H9 (cell line): ENCODE data around the gene SPTBN4. TPM values are rescaled to one million over a fixed set of nuclear protein-coding genes. Genes with fewer than 3 reads are reported as not detected.

Source experiments
- DNase-seq: peaks from one replicate; pipeline ENCODE4 v3.0.0-alpha.2; 2017
- H2AFZ ChIP-seq: one replicate; pipeline ENCODE4 v1.6.1; 2013; ENCODE audit warnings: mild to moderate bottlenecking, low read length, control low read depth, moderate library complexity
- H2AK5ac ChIP-seq: 2 replicates; pipeline ENCODE4 v1.6.1; 2013; ENCODE audit warnings: low read length, control low read depth, mixed read lengths; ENCODE audit not compliant: insufficient read length
- H2BK120ac ChIP-seq: one replicate; pipeline ENCODE4 v1.6.1; 2013; ENCODE audit warnings: low read depth, mild to moderate bottlenecking, low read length, control low read depth, inconsistent platforms; ENCODE audit not compliant: poor library complexity, severe bottlenecking
- H2BK12ac ChIP-seq: 2 replicates; pipeline ENCODE4 v1.6.1; 2013; ENCODE audit warnings: low read length, control low read depth, mixed read lengths, low read depth; ENCODE audit not compliant: insufficient read length
- H2BK15ac ChIP-seq: 2 replicates; pipeline ENCODE4 v1.6.1; 2013; ENCODE audit warnings: low read depth, low read length, control low read depth
- H2BK20ac ChIP-seq: one replicate; pipeline ENCODE4 v1.6.1; 2013; ENCODE audit warnings: low read depth, mild to moderate bottlenecking, low read length, control low read depth, inconsistent platforms; ENCODE audit not compliant: poor library complexity, severe bottlenecking
- H2BK5ac ChIP-seq: 2 replicates; pipeline ENCODE4 v1.6.1; 2013; ENCODE audit warnings: low read length, control low read depth, mixed read lengths; ENCODE audit not compliant: insufficient read length
- H3K14ac ChIP-seq: 2 replicates; pipeline ENCODE4 v1.6.1; 2013; ENCODE audit warnings: low read length, control low read depth; ENCODE audit not compliant: insufficient read depth
- H3K18ac ChIP-seq: 2 replicates; pipeline ENCODE4 v1.6.1; 2013; ENCODE audit warnings: low read depth, mild to moderate bottlenecking, mixed read lengths, low read length, control low read depth; ENCODE audit not compliant: insufficient read length
- H3K23ac ChIP-seq: 2 replicates; pipeline ENCODE4 v1.6.1; 2013; ENCODE audit warnings: low read length, control low read depth, mixed read lengths, low read depth; ENCODE audit not compliant: insufficient read length
- H3K23me2 ChIP-seq: 2 replicates; pipeline ENCODE4 v1.6.1; 2013; ENCODE audit warnings: low read depth, mild to moderate bottlenecking, mixed read lengths, low read length, control low read depth; ENCODE audit not compliant: insufficient read length, poor library complexity, severe bottlenecking
- H3K27ac ChIP-seq: 2 replicates; pipeline ENCODE4 v1.5.1; 2013; ENCODE audit warnings: low read length, control low read depth, mixed read lengths, low read depth; ENCODE audit not compliant: insufficient read length
- H3K27me3 ChIP-seq: 2 replicates; pipeline ENCODE4 v1.6.1; 2013; ENCODE audit warnings: low read length, control low read depth, inconsistent platforms; ENCODE audit not compliant: insufficient read depth
- H3K4ac ChIP-seq: 2 replicates; pipeline ENCODE4 v1.6.1; 2013; ENCODE audit warnings: low read depth, mild to moderate bottlenecking, control low read depth, inconsistent platforms, low read length, moderate library complexity
- H3K4me1 ChIP-seq: 2 replicates; pipeline ENCODE4 v1.6.1; 2013; ENCODE audit warnings: low read length, control low read depth, inconsistent platforms; ENCODE audit not compliant: insufficient read depth
- H3K4me2 ChIP-seq: 2 replicates; pipeline ENCODE4 v1.6.1; 2013; ENCODE audit warnings: low read length, control low read depth, mixed read lengths; ENCODE audit not compliant: insufficient read length, insufficient read depth
- H3K56ac ChIP-seq: 2 replicates; pipeline ENCODE4 v1.6.1; 2013; ENCODE audit warnings: low read depth, mild to moderate bottlenecking, mixed read lengths, low read length, control low read depth; ENCODE audit not compliant: insufficient read length
- H3K79me1 ChIP-seq: 2 replicates; pipeline ENCODE4 v1.6.1; 2013; ENCODE audit warnings: low read depth, mild to moderate bottlenecking, moderate library complexity, low read length, control low read depth, inconsistent platforms; ENCODE audit not compliant: insufficient read depth, poor library complexity, severe bottlenecking
- H3K79me2 ChIP-seq: 2 replicates; pipeline ENCODE4 v1.6.1; 2013; ENCODE audit warnings: low read length, control low read depth, inconsistent platforms; ENCODE audit not compliant: insufficient read depth
- H3K9ac ChIP-seq: 2 replicates; pipeline ENCODE4 v1.6.1; 2013; ENCODE audit warnings: low read length, control low read depth, mixed read lengths; ENCODE audit not compliant: insufficient read length; ENCODE audit errors: extremely low read depth
- H3K9me3 ChIP-seq: one replicate; pipeline ENCODE4 v1.6.1; 2013; ENCODE audit warnings: low read depth, low read length, inconsistent platforms; ENCODE audit not compliant: control insufficient read depth
- H3T11ph ChIP-seq: one replicate; pipeline ENCODE4 v1.6.1; 2013; ENCODE audit warnings: mild to moderate bottlenecking, low read length, control low read depth, inconsistent platforms
- H4K20me1 ChIP-seq: one replicate; pipeline ENCODE4 v1.6.1; 2013; ENCODE audit not compliant: control insufficient read depth, insufficient read length, insufficient read depth
- H4K5ac ChIP-seq: 2 replicates; pipeline ENCODE4 v1.6.1; 2013; ENCODE audit warnings: low read depth, mild to moderate bottlenecking, mixed read lengths, low read length, control low read depth; ENCODE audit not compliant: insufficient read length
- H4K8ac ChIP-seq: replicated peaks from 2 replicates; pipeline ENCODE4 v1.6.1; 2013; ENCODE audit warnings: low read length, control low read depth, mixed read lengths, low read depth; ENCODE audit not compliant: insufficient read length
- H4K91ac ChIP-seq: 2 replicates; pipeline ENCODE4 v1.6.1; 2013; ENCODE audit warnings: low read depth, mild to moderate bottlenecking, moderate library complexity, mixed read lengths, low read length, control low read depth; ENCODE audit not compliant: insufficient read length
- H3K27ac Mint-ChIP-seq, 3 experiments: 2 replicates in 2 of 3; 3 replicates in 1 of 3; pipeline ENCODE4 v1.8.0; 2020 to 2021; ENCODE audit warnings: mixed read lengths in 3 of 3, mild to moderate bottlenecking in 1 of 3, moderate library complexity in 1 of 3
- H3K27me3 Mint-ChIP-seq: 2 replicates; pipeline ENCODE4 v1.8.0; 2021; ENCODE audit warnings: low read depth, mild to moderate bottlenecking, moderate library complexity, mixed read lengths
- H3K36me3 Mint-ChIP-seq, 3 experiments: 2 replicates in 2 of 3; 3 replicates in 1 of 3; pipeline ENCODE4 v1.8.0; 2020 to 2021; ENCODE audit warnings: low read depth in 3 of 3, mixed read lengths in 3 of 3; ENCODE audit not compliant: insufficient read depth in 1 of 3
- H3K4me1 Mint-ChIP-seq, 2 experiments: 2 replicates each; pipeline ENCODE4 v1.8.0; 2020; ENCODE audit warnings: mixed read lengths in 2 of 2
- H3K4me3 Mint-ChIP-seq, 2 experiments: 2 replicates in 1 of 2; 3 replicates in 1 of 2; pipeline ENCODE4 v1.8.0; 2020 to 2021; ENCODE audit warnings: mild to moderate bottlenecking in 2 of 2, mixed read lengths in 2 of 2, moderate library complexity in 1 of 2
- H3K9me3 Mint-ChIP-seq, 2 experiments: 2 replicates in 1 of 2; 3 replicates in 1 of 2; pipeline ENCODE4 v1.8.0; 2020; ENCODE audit warnings: mild to moderate bottlenecking in 2 of 2, mixed read lengths in 2 of 2, moderate library complexity in 1 of 2
- WGBS: extraction: QIAGEN DNeasy Blood & Tissue Kit; methylation state at CpG from one replicate; pipeline ENCODE4 v1.1.7; 2013; ENCODE audit warnings: missing lambda C conversion rate, low lambda C conversion rate, mixed read lengths; ENCODE audit not compliant: insufficient read length; ENCODE audit errors: extremely low coverage; 5-methylcytosine and 5-hydroxymethylcytosine counted together
- total RNA-seq: library from RNA; stranded (reverse); gene quantifications from 2 replicates; pipeline ENCODE4 v1.2.1, GENCODE V29; 2021
- TF ChIP-seq, protein P1 (sequence below): fragments of 200-600 bp; sonication (generic); conservative IDR thresholded peaks from 3 replicates; pipeline ENCODE4 v1.8.0; 2021; ENCODE audit warnings: antibody characterized with exemption, mild to moderate bottlenecking

Gene SPTBN4
- total RNA-seq, 1 experiment from 2014 or later: 2.9 TPM

DNA sequence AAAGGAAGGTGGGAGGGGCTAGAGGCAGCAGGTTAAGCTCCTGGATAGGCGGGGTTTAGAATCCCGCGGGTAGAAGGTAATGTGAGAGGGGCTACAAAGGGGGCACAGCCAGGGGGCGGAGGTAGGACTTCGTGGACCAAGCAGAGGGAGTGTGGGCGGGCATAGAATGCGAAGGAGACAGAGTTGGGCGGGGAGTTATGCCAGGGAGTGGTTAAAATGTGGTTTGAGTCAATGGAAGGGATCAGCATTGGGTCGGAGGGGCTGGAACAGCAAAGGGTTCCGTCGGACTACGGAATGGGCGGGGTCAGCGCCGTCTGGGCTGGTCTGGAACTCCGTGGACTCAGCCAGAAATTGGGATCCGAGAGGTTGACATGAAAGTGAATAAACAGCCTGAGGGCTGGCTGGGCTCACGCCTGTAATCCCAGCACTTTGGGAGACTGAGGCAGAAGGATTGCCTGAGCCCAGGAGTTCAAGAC lies 137.4 kb downstream of the SPTBN4 start:
- H3K56ac ChIP-seq: no peak overlapping the region
- no peaks in the 10 kb centered on the region for H3K79me1 ChIP-seq
- peaks cover 10% of the 10 kb centered on the region; the same call in 1 of the 2 replicates for H3K27me3 ChIP-seq
- no peak overlapping the region for H3K4me2 ChIP-seq
- H2BK15ac ChIP-seq: no peak overlapping the region
- no peak overlapping the region for H4K8ac ChIP-seq
- no peak overlapping the region for H3K9ac ChIP-seq
- no peak overlapping the region for H3K4ac ChIP-seq
- H3K18ac ChIP-seq: no peak overlapping the region
- H3K27ac ChIP-seq: no peak overlapping the region
- no peak overlapping the region for H2AK5ac ChIP-seq
- H2AFZ ChIP-seq: no peak overlapping the region
- no peaks in the 10 kb centered on the region; a peak in 1 of 5 replicates for H3K9me3 Mint-ChIP-seq
- H3T11ph ChIP-seq: no peak overlapping the region
- H4K20me1 ChIP-seq: no peaks in the 10 kb centered on the region
- H4K91ac ChIP-seq: no peak overlapping the region
- no peak overlapping the region for H2BK20ac ChIP-seq
- H3K23me2 ChIP-seq: peaks cover 14% of the 10 kb centered on the region
- H3K14ac ChIP-seq: no peak overlapping the region
- H2BK120ac ChIP-seq: no peak overlapping the region
- peaks cover 4% of the 10 kb centered on the region for H3K4me1 ChIP-seq
- no CpG with 5 or more reads among the region's 18 CpGs for WGBS
- H3K4me1 Mint-ChIP-seq: peaks cover 37 to 65% of the 10 kb centered on the region in 2 experiments
- H2BK5ac ChIP-seq: no peak overlapping the region
- TF ChIP-seq, protein P1, sequence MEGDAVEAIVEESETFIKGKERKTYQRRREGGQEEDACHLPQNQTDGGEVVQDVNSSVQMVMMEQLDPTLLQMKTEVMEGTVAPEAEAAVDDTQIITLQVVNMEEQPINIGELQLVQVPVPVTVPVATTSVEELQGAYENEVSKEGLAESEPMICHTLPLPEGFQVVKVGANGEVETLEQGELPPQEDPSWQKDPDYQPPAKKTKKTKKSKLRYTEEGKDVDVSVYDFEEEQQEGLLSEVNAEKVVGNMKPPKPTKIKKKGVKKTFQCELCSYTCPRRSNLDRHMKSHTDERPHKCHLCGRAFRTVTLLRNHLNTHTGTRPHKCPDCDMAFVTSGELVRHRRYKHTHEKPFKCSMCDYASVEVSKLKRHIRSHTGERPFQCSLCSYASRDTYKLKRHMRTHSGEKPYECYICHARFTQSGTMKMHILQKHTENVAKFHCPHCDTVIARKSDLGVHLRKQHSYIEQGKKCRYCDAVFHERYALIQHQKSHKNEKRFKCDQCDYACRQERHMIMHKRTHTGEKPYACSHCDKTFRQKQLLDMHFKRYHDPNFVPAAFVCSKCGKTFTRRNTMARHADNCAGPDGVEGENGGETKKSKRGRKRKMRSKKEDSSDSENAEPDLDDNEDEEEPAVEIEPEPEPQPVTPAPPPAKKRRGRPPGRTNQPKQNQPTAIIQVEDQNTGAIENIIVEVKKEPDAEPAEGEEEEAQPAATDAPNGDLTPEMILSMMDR: no peak; the same call in 2 of the 3 replicates
- no peaks in the 10 kb centered on the region for H3K79me2 ChIP-seq
- no peak overlapping the region for H4K5ac ChIP-seq
- H2BK12ac ChIP-seq: no peak overlapping the region
- H3K27ac Mint-ChIP-seq: peak overlapping the region in 1 of 3 experiments; percentile 30; a peak in 2 of 7 replicates
- no peaks in the 10 kb centered on the region for H3K9me3 ChIP-seq
- peak overlapping the region; percentile 3 to 78; a peak in 4 of 5 replicates for H3K4me3 Mint-ChIP-seq
- peak; percentile 100 for DNase-seq
- H3K36me3 Mint-ChIP-seq: peaks cover 2 to 7% (median 6%) of the 10 kb centered on the region in 3 experiments; a peak in 6 of 7 replicates
- H3K23ac ChIP-seq: no peak overlapping the region
- peaks cover 66% of the 10 kb centered on the region for H3K27me3 Mint-ChIP-seq
